Fibroblast of mammary gland (primary cell): ENCODE measurements around the gene GSC2.

ENCODE experiments used
- DNase-seq: peaks from one replicate; pipeline ENCODE4 v3.0.0-alpha.2; 2010; ENCODE audit warnings: low read depth
- H3K4me3 ChIP-seq: 2 replicates; pipeline ENCODE4 v1.5.1; 2011; ENCODE audit warnings: low read depth, mild to moderate bottlenecking, low read length, moderate library complexity; ENCODE audit not compliant: control insufficient read depth
- TF ChIP-seq, protein P1 (sequence below): conservative IDR thresholded peaks from 2 replicates; pipeline ENCODE4 v1.5.1; 2011; ENCODE audit warnings: low read depth, low read length, inconsistent platforms; ENCODE audit not compliant: control insufficient read depth, insufficient read depth

GSC2 gene

DNA sequence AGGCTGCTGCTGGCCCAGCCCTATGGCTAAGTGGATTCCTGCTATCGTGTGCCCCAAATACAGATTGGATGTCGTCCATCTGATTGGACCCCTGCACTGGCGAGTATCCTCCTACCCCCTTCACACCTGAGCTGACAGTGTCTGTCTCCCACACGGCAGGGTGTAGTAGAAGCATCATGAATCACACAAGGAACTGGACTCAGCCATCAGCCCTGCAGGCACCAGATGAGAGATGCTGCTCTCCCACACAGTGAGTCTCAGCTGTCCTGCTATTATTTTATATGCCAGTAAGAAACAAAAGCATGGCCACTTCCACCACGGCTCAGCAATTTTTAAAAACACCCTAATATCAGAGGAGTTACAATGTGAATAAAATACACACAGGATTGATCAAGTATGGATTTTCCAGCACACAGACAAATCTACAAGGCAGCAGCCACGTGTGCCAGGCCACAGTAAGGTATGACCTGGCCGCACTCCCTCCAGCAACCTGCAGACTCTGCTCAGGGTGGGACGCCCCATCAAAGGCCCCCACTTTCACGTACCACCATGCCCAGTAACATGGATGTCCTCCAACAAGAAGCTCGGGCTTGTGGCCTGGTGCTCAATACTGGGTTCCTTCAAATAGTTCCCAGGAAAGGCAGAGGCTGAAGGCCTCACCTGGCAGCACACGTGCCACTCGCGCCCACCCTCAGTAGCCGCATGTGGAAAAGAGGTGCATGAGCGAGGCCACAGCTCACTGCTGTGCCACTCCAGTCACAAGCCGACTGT, 44.9 kb upstream of the GSC2 start:
- TF ChIP-seq, protein P1, sequence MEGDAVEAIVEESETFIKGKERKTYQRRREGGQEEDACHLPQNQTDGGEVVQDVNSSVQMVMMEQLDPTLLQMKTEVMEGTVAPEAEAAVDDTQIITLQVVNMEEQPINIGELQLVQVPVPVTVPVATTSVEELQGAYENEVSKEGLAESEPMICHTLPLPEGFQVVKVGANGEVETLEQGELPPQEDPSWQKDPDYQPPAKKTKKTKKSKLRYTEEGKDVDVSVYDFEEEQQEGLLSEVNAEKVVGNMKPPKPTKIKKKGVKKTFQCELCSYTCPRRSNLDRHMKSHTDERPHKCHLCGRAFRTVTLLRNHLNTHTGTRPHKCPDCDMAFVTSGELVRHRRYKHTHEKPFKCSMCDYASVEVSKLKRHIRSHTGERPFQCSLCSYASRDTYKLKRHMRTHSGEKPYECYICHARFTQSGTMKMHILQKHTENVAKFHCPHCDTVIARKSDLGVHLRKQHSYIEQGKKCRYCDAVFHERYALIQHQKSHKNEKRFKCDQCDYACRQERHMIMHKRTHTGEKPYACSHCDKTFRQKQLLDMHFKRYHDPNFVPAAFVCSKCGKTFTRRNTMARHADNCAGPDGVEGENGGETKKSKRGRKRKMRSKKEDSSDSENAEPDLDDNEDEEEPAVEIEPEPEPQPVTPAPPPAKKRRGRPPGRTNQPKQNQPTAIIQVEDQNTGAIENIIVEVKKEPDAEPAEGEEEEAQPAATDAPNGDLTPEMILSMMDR: no peak
- no peak overlapping the region for H3K4me3 ChIP-seq
- no peak for DNase-seq

DNA sequence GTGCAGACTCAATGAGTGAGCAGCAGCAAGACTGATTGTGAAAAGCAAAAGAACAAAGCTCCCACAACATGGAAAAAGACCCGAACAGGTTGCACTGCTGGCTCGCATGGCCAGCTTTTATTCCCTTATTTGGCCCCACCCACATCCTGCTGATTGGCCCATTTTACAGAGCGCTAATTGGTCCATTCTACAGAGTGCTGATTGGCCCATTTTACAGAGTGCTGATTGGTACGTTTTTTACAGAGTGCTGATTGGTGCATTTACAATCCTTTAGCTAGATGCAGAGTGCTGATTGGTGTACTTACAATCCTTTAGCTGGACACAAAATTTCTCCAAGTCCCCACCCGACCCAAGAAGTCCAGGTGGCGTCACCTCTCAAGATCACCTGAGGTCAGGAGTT, 43.8 kb upstream of the GSC2 start:
- TF ChIP-seq, protein P1: no peak
- no peak overlapping the region for H3K4me3 ChIP-seq

DNA sequence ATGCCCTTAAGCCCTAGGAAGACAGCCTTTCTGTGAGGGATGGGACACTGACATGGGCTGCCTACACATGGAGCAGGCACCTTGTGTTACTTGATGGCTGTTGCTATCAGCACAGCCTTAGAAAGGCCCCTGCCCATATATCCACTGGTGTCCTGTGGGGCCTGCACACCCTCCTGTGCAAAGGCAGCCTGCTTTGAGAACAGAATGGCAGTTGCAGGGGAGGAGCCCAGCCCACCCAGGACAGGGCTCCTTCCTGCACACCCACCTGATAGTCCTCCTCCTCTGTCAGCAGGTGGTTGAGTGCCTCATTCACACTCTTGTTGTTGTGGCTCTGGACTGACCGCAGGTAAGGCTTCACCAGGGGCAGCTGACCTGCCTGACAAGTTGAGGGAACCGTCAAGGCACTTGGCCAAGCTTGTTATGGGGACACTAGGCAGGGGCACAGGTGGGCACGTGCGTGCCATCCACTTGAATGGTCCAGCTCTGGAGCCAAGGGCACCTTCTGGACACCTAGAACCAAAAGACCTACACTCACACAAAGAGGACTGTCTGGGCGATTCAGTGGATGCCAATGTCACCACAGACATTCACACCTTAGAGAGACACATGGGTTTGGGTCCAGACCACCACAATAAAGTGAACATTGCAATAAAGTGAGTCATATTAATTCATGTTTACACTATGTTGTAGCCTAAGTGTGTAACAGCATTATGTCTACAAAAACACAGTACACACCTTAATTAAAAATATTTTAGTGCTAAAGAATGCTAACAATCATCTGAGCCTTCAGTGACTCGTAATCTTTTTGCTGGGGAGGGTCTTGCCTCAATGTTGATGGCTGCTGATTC, 37.8 kb upstream of the GSC2 start:
- DNase-seq: no peak
- TF ChIP-seq, protein P1: no peak
- no peak overlapping the region for H3K4me3 ChIP-seq

More for the DNA sequence above, 43.8 kb upstream of the GSC2 start:
- DNase-seq: no peak

DNA sequence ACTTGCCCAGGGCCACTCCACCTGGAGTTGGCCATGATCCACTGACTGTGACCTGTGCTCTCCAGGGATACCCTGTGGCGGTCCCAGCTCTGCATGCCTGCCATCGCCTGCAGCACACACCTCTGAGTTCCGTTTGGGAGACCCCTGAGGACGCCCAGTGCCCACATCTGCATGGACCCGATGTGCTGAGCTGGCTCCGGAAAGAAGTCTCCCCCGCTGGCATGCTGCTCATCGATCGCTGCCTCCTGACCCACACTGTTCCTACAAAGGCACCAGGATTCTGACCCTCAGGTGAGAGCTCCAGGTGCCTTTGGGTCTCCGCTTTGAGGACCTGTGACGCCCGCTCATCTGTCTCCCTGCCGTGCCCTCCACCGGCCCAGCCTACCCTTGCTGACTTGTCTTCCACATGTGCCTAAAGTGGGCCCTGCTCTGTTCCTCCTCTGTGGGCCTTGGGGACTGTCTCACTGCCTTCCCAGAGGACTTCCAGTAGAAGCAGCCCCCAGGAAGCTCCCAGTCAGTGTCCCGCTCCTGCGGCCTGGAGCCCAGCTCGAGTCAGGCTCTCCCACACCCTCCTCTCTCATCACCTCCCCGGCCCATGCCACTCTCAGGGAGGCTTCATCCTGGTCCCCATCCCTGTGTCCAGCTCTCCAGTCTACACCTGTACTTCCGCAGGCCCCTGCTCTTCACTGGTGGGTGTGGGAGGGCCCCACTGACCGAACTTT, 34.3 kb upstream of the GSC2 start:
- no peak for DNase-seq
- H3K4me3 ChIP-seq: no peak overlapping the region
- TF ChIP-seq, protein P1: no peak

DNA sequence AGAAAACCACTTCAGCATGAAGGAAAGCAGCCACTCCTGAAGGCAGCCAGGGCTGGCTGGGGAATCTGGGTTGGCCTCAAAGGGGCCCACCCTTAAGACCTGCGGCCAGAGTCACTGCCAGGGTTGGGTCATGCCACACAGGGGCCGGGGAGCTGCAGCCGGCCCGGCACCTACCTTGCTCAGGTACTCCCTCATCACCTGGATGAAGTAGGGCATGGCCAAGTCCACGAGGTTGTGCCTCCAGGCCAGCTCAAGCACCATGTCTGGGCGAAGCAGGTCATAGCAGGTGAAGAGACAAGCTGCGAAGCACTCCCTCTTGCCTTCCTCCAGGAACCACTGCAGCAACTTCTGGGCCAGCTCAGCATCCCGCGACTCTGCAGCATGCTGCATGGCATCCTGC, 33.1 kb upstream of the GSC2 start:
- TF ChIP-seq, protein P1: no peak
- no peak overlapping the region for H3K4me3 ChIP-seq
- no peak for DNase-seq

DNA sequence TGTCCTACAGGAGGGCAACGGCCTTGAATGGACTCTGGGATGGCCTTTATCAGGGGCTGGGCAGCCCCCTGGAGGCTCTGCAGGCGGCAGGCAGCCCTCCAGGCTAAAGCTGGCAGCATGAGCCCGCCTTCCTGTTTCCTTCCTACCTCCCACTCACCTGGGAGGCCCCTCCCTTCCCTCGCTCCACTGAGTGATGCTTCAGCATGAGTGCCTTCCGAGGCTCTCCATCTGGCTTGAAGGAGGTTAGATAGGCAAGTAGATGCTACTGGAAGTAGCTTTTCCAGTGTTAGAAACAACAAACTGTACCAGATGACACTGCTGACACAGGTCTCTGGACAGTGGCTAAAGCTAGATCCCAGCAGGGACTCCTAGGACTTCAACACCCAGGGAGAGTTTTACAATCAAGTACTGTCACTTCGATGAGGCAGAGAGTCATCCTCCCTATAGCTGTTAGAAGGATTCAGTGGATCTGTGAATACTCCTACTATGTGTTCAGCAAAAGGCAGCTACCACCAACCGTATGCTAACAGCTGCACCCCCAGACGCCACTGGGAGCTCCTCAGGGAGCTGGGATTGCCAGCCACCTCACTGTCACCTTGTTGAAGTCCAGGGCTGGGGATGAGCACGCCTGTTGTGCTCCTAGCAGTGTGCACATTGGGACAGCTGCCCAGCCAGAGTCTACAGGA, 32.5 kb upstream of the GSC2 start:
- no peak for DNase-seq
- no peak overlapping the region for H3K4me3 ChIP-seq
- TF ChIP-seq, protein P1: no peak
